ENCODE results near the gene POFUT2. TPM values are rescaled to one million over a fixed set of nuclear protein-coding genes. Genes with fewer than 3 reads are reported as not detected.
A peak's percentile ranks its signal among the peaks of the same experiment; 100 is the strongest.

POFUT2 gene
- total RNA-seq, 1 donor from 2014 or later: 9.0 TPM

DNA sequence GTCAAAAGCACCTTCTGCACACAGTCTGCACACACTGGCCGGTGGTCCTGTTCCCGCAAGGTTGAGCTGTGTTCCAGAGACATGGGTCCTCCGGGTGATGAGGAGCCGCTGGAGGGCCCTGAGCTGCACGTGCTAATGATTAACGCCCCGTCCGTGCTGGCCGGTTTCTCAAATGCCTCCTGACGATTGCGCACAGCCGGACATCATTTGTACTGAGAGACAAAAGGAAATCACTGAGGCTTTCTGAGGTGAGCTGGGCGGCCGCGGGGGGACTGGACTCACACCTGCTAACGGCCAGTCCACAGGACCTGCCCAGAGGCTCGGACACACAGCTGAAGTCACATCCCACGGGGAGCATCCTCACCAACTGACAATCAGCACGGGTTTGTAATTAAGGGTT, 29.2 kb downstream of the POFUT2 start:
- FAIRE-seq (no peak), DNase-seq (ENCODE audit: low read depth) (no peak)
- Histone ChIP-seq H3K27me3 (ENCODE audit: control insufficient read depth, insufficient read depth, low read length) (peaks cover 3% of the 10 kb centered on the region), H3K4me3 (ENCODE audit: low read depth, low read length) (no peak overlapping the region), H3K36me3 (ENCODE audit: control insufficient read depth, insufficient read depth, low read length) (no peaks in the 10 kb centered on the region)
- TF ChIP-seq, protein P1, sequence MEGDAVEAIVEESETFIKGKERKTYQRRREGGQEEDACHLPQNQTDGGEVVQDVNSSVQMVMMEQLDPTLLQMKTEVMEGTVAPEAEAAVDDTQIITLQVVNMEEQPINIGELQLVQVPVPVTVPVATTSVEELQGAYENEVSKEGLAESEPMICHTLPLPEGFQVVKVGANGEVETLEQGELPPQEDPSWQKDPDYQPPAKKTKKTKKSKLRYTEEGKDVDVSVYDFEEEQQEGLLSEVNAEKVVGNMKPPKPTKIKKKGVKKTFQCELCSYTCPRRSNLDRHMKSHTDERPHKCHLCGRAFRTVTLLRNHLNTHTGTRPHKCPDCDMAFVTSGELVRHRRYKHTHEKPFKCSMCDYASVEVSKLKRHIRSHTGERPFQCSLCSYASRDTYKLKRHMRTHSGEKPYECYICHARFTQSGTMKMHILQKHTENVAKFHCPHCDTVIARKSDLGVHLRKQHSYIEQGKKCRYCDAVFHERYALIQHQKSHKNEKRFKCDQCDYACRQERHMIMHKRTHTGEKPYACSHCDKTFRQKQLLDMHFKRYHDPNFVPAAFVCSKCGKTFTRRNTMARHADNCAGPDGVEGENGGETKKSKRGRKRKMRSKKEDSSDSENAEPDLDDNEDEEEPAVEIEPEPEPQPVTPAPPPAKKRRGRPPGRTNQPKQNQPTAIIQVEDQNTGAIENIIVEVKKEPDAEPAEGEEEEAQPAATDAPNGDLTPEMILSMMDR (IDR thresholded peaks at IDR 0.05; ENCODE audit: insufficient read depth, low read length, severe bottlenecking): no peak

DNA sequence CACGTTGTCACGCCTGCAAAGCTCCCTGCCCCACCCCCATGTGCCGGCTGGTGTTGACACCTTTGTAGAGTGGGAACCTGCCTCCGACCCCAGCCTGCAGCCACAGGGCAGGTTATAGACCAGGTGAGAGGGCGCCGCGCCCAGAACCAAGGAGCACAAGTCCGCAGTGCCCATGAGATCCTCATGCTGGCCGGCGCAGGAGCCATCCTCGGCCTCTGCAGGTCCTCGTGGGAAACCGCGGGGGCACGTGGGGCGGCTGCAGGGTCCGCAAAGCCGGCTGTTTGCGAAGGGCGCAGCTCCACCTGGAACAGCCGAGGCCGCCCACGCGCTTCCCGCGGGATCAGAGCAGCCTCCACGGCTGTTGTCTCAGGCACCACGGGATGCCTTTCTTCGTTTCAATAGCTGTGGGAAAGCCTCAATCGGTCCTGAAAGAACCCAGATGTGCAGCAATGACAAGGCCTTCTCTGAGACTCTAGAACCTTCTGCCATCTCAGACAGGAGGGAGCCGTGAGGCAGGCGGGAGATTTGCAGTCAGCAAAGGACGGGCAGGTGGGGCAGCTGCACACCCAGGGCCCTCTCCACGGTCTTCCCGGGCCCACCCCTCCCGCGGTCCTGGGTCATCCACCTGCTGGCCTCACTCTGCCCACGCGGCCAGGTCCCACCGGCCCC, 29.9 kb downstream of the POFUT2 start:
- H3K27me3 ChIP-seq (ENCODE audit: control insufficient read depth, insufficient read depth, low read length): peaks cover 3% of the 10 kb centered on the region
- H3K4me3 ChIP-seq (ENCODE audit: low read depth, low read length): no peak overlapping the region
- no peaks in the 10 kb centered on the region for H3K36me3 ChIP-seq (ENCODE audit: control insufficient read depth, insufficient read depth, low read length)
- TF ChIP-seq, protein P1 (IDR thresholded peaks at IDR 0.05; ENCODE audit: insufficient read depth, low read length, severe bottlenecking): no peak
- no peak for DNase-seq (ENCODE audit: low read depth)
- no peak for FAIRE-seq

DNA sequence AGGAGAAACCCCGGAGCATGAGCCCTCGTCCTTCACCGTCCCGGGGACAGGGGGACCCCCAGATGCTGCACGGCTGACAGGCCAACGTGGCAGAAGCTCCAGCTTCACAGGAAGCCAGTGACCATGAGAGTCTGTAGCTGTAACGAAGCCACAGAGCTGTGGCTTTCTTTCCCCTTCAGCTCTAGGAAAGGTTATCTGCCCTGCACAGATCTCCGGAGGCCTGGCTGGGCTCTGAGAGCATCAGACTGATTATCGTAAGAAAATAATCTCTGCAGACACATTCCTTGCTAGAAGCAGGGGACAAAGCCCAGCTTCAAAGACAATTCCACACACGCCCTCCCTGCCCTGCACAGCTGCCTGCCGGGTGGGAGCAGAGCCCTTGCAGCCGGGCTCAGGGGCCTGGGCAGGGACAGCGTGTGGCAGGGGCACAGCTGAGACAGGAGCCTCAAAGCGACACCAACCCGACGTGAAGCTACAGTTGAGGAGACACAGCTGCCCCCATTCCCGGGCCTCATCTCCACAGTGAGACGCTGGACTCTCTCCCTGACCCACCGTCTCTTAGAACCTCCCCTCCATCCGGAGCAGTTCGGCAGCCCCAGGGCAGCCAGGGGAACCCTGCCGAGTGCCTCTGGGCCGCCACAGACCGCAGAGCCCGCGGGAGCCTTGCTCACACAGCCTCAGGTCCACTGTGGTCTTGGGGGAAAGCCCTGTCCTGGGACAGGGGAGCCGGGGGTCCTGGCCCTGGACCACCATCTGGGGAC, 30.6 kb downstream of the POFUT2 start:
- peaks cover 3% of the 10 kb centered on the region for H3K27me3 ChIP-seq (ENCODE audit: control insufficient read depth, insufficient read depth, low read length)
- H3K4me3 ChIP-seq (ENCODE audit: low read depth, low read length): no peak overlapping the region
- H3K36me3 ChIP-seq (ENCODE audit: control insufficient read depth, insufficient read depth, low read length): no peaks in the 10 kb centered on the region
- DNase-seq (ENCODE audit: low read depth) (no peak), FAIRE-seq (no peak)
- TF ChIP-seq, protein P1 (IDR thresholded peaks at IDR 0.05; ENCODE audit: insufficient read depth, low read length, severe bottlenecking): no peak

DNA sequence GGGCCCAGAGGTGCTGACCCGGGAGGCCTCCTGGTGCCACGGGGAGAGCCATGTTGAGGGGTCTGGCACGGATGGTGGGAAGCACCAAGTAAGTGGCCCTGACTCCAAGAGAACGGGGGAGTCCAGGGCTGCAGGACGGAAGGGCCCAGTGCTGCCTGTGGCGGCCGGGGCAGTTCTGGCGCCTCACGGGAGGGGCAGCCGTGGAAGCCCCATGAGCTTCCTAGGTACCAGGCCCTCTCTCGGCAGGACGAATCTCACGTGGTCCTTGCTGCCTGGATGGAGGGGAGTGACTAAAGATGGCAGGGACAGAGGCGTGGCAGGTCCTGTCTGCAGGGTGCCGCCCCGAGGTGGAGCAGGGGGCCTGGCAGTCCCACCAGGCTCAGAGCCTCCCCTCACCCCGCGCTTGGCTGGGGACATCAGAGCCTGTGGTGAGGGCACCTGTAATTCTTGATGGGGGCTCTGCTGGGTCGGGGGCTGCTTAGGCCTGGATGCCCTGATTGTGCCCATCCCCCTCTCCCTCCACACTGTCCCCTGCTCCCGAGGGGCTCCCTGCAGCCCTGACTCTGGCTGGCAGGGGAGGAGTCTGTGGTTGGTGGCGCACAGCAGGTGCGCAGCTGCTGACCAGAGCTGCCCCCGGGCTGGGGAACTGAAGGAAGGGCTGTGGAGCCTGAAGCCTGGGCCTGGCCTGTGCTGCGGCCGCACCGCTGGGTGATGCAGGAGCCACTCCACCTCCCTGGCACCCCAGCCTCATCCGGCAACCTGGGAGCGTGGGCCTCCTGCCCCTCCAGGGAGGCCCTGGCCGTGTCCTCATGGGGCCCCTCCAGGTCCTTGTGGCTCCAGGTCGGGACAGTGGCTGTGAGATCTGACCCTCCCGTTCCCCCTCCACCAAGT, 31.4 kb downstream of the POFUT2 start:
- TF ChIP-seq, protein P1 (IDR thresholded peaks at IDR 0.05; ENCODE audit: insufficient read depth, low read length, severe bottlenecking): no peak
- Histone ChIP-seq H3K4me3 (ENCODE audit: low read depth, low read length) (no peak overlapping the region), H3K36me3 (ENCODE audit: control insufficient read depth, insufficient read depth, low read length) (no peaks in the 10 kb centered on the region), H3K27me3 (ENCODE audit: control insufficient read depth, insufficient read depth, low read length) (peaks cover 3% of the 10 kb centered on the region)
- DNase-seq (ENCODE audit: low read depth): no peak
- FAIRE-seq: no peak

DNA sequence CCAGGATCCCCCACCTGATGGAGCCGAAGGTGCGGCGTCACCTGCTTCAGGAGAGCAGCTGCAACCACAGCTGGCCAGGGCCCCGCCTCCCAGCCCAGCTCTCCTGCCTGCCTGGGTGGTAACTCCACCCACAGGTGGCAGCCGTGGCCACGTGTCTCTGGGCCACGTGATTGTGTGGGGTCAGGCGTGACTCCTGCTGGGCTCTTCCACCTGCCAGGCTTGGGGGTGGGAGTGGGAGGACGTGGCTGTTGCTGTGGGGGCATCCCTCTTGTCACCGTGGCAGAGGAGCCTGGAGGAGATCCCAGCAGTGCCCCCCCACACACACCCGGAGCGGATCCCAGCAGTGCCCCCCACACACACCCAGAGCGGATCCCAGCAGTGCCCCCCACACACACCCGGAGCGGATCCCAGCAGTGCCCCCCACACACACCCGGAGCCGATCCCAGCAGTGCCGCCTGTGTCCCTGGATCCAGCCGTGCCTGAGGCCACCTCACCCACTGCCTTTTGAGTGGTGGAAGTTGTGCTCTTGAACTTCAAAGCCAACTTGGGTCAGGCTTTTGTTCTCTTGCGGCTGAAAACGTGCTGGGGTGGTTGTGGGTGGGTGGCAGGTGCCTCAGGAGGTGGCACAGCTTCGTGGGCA, 32.2 kb downstream of the POFUT2 start:
- no peak overlapping the region for H3K4me3 ChIP-seq (ENCODE audit: low read depth, low read length)
- H3K27me3 ChIP-seq (ENCODE audit: control insufficient read depth, insufficient read depth, low read length): peaks cover 3% of the 10 kb centered on the region
- no peaks in the 10 kb centered on the region for H3K36me3 ChIP-seq (ENCODE audit: control insufficient read depth, insufficient read depth, low read length)
- TF ChIP-seq, protein P1 (IDR thresholded peaks at IDR 0.05; ENCODE audit: insufficient read depth, low read length, severe bottlenecking): no peak
- peak; percentile 5 for DNase-seq (ENCODE audit: low read depth)
- FAIRE-seq: no peak

All from bronchial epithelial cell (primary cell).